HUES6 (cell line): Measurements from ENCODE around the gene SCN1B.

Source experiments
- H3K27ac ChIP-seq: 2 replicates; pipeline ENCODE4 v1.7.0; 2013; ENCODE audit warnings: low read depth, mild to moderate bottlenecking, low read length, inconsistent platforms
- H3K27me3 ChIP-seq: 2 replicates; pipeline ENCODE4 v1.6.1; 2013; ENCODE audit warnings: low read length; ENCODE audit not compliant: control insufficient read depth, insufficient read depth
- H3K36me3 ChIP-seq: 2 replicates; pipeline ENCODE4 v1.6.1; 2013; ENCODE audit warnings: low read length; ENCODE audit not compliant: control insufficient read depth, insufficient read depth
- H3K4me1 ChIP-seq: 2 replicates; pipeline ENCODE4 v1.6.1; 2013; ENCODE audit warnings: low read length; ENCODE audit not compliant: control insufficient read depth, insufficient read depth
- H3K4me3 ChIP-seq: 2 replicates; pipeline ENCODE4 v1.5.1; 2013; ENCODE audit warnings: low read depth, low read length
- H3K9ac ChIP-seq: one replicate; pipeline ENCODE4 v1.6.1; 2013; ENCODE audit warnings: mild to moderate bottlenecking, low read length
- H3K9me3 ChIP-seq: 2 replicates; pipeline ENCODE4 v1.6.1; 2013; ENCODE audit warnings: low read depth, low read length; ENCODE audit not compliant: control insufficient read depth, insufficient read depth

Gene SCN1B

DNA sequence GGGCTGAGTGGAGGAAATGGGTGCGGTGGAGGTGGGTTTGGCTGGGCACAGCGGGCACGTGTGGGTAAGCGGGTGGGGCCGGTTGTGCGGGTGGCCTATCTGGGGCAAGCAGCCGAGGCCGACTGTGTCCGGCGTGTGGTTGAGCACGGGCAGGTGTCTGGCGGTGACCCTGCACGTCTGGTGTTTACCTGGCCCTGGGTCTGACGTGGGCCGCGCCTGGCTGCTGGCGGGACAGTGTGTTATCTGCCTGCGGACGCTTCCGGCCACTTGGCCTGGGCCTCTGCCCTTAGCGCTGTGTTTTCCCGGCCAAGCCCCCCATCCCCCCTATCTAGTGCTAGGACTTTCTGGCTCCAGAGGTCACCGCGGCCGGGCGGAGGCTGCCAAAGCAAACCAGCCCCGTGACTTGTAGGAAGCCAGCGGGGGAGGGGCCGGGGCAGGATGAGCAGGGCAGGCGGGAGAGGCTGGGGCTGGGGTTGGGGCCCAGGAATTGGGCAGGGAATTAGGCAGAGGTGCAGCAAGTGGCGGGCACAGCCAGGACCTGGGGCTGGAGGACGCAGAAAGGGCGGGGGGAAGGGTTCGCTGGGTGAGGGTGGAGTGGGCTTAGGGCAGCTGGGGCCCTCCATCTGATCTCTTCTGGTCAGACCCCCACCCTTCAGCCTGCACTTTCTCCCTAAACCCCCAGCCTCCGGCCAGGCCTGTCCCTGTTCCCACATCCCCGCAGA is 10.7 kb downstream of the SCN1B start:
- H3K27ac ChIP-seq: peak overlapping the region; percentile 65; the same call in 1 of the 2 replicates
- H3K9ac ChIP-seq: peak overlapping the region; percentile 50
- H3K4me1 ChIP-seq: peaks cover 37% of the 10 kb centered on the region
- H3K9me3 ChIP-seq: no peaks in the 10 kb centered on the region
- peak overlapping the region; percentile 62 for H3K4me3 ChIP-seq
- no peaks in the 10 kb centered on the region for H3K36me3 ChIP-seq
- no peaks in the 10 kb centered on the region for H3K27me3 ChIP-seq

DNA sequence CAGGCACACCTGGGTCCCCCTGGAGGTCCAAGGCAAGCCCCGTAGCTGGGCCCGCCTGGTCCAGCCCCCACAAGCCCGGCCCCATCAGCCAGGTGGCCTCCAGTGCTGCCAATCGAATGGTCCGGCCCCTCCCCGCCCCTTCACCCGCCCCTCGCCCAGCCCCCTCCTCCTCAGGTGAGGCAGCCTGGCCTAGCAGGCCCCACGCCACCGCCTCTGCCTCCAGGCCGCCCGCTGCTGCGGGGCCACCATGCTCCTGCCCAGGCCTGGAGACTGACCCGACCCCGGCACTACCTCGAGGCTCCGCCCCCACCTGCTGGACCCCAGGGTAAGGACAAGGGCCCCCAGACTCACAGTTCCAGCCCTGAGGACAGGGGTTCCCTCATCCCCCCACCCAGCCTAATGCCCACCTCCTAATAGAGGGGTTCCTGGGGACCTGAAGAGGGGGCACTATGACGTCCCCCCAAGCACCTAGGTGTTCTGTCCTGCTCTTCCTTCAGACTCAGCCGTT is 11.3 kb downstream of the SCN1B start, which contains the start of gene HPN:
Gene HPN (plus strand): TSS at position 174 of the 508 bp plus-strand sequence. CDS start 786 bp downstream, outside the sequence.
- Histone ChIP-seq H3K27me3 (no peaks in the 10 kb centered on the region), H3K9ac (peak within 1 kb of the TSS; percentile 50), H3K9me3 (no peaks in the 10 kb centered on the region), H3K4me1 (peaks cover 37% of the 10 kb centered on the region), H3K27ac (peak within 1 kb of the TSS; percentile 65; the same call in 1 of the 2 replicates), H3K36me3 (no peaks in the 10 kb centered on the region), H3K4me3 (peak within 1 kb of the TSS; percentile 62)

DNA sequence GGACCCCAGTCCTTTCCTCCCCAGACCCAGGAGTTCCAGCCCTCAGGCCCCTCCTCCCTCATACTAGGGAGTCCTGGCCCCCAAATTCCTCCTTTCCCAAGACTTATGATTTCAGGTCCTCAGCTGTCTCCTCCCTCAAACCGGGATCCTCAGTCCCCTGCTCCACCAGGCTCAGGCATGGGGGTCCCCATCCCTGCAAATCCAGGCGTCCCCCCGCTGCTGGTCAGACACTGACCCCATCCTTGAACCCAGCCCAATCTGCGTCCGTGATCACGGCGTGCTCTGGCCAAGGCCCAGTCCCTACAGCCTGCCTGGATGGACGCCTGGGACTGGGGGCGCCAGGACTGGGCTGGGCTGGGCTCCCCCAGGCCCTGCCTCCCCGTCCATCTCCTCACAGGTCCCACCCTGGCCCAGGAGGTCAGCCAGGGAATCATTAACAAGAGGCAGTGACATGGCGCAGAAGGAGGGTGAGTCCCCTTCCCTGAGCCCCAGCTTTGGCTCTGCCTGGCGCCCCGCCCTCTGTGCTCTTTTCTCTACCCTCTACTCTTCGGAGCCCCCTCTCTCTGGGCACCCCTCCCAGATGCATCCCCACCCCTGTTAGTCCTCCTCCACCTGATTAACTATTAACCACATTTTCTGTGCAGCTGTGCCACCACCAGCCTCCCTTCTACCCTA is 11.9 kb downstream of the SCN1B start:
- H3K4me3 ChIP-seq: peak overlapping the region; percentile 58
- H3K9ac ChIP-seq: peak overlapping the region; percentile 12
- H3K27ac ChIP-seq: 0 out of 2 replicates have a peak overlapping the region, but pooled peaks have one; percentile 33
- peaks cover 37% of the 10 kb centered on the region for H3K4me1 ChIP-seq
- no peaks in the 10 kb centered on the region for H3K27me3 ChIP-seq
- no peaks in the 10 kb centered on the region for H3K36me3 ChIP-seq
- no peaks in the 10 kb centered on the region for H3K9me3 ChIP-seq

DNA sequence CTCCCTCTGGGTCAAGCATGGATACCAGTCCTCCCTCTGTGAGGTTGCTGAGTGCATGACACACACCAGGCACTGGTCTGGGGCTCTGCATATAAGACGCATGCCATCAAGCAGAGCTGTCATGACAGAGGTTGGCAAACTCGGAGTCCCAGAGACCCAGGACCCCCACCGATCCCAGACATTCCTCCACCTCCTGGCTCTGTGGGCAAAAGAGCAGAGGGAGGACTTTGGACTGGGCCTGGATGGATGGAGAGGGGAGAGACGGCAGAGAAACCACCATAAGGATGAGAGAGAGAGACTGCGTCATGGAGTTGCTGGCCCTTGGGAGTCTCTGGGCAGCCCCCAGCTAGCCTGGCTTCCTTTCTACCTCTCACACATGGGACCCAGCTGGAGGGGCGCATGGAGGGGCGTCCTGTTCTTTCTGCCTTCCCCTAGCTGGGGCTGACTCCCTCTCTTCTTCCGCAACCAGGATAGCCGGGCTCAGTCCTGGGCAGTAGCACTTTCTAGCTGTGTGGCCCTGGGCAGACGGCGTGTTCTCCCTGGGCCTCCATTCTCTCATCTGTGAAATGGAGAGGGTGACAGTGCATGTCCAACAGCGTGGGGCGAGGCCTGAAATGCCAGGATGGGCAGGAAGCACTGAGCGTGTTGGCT is 12.8 kb downstream of the SCN1B start:
- H3K9me3 ChIP-seq: no peaks in the 10 kb centered on the region
- no peak overlapping the region for H3K4me3 ChIP-seq
- H3K27me3 ChIP-seq: no peaks in the 10 kb centered on the region
- H3K27ac ChIP-seq: no peak overlapping the region
- no peaks in the 10 kb centered on the region for H3K36me3 ChIP-seq
- peaks cover 37% of the 10 kb centered on the region for H3K4me1 ChIP-seq
- no peak overlapping the region for H3K9ac ChIP-seq

DNA sequence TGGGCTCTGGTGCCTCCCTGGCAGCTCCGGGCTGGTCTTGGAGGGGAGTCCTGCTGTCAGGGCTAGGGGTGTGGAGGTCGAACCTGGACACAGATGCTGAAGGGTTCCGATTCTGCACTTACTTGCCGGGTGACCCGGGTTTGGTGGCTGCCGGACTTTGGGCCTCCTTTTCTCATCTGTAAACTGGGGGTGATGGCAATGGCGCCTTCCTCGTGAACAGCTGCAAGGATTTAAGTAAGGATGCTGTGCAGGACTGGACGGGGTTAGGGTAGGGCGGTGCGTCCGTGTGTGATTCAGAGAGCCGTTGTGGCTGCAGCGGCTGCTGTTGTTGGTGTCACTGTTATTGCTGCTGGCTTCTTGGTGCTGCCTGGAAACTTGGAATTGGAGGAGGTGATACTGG is 13.6 kb downstream of the SCN1B start:
- no peak overlapping the region for H3K9ac ChIP-seq
- peaks cover 37% of the 10 kb centered on the region for H3K4me1 ChIP-seq
- no peak overlapping the region for H3K27ac ChIP-seq
- H3K36me3 ChIP-seq: no peaks in the 10 kb centered on the region
- no peak overlapping the region for H3K4me3 ChIP-seq
- no peaks in the 10 kb centered on the region for H3K9me3 ChIP-seq
- no peaks in the 10 kb centered on the region for H3K27me3 ChIP-seq

DNA sequence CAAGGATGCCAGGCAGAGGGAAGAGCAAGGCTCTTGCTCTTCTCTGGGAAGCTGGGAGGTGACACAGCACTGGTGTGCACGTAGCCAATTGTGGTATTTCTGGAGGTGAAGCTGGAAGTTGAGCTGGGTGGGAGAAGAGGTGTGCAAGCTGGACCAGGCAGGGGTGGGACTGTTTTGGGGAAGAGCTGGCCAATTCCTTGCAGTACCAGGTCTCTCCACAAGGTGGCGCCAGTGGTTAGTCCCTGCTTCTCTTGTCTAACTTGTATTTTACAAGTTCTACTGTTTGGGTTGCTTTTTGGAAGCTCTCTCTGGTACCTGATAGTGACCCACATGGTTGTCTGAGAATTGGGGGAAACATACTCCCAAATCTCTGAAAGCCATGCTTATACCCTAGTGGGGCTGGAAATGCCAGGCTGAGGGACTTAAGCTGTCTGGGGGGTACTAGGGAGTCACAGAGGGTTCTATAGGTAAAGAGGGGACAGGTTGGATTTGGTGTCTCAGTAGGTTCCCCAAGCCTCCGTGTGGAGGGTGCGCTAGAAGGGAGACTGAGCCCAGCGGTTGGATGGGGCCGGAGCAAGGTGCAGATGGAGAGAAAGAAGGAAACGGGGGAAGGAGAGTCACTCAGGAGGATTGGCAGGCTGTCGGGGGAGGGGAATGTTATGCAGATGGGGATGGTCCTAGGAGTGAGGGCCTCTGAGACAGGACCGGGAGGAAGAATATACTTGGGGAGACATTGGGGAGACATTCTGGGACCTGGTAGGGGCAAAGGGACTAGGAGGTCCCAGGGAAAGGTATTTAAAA is 14.2 kb downstream of the SCN1B start:
- Histone ChIP-seq H3K27ac (no peak overlapping the region), H3K9me3 (no peaks in the 10 kb centered on the region), H3K27me3 (no peaks in the 10 kb centered on the region), H3K9ac (no peak overlapping the region), H3K4me1 (peaks cover 37% of the 10 kb centered on the region), H3K4me3 (no peak overlapping the region), H3K36me3 (no peaks in the 10 kb centered on the region)

DNA sequence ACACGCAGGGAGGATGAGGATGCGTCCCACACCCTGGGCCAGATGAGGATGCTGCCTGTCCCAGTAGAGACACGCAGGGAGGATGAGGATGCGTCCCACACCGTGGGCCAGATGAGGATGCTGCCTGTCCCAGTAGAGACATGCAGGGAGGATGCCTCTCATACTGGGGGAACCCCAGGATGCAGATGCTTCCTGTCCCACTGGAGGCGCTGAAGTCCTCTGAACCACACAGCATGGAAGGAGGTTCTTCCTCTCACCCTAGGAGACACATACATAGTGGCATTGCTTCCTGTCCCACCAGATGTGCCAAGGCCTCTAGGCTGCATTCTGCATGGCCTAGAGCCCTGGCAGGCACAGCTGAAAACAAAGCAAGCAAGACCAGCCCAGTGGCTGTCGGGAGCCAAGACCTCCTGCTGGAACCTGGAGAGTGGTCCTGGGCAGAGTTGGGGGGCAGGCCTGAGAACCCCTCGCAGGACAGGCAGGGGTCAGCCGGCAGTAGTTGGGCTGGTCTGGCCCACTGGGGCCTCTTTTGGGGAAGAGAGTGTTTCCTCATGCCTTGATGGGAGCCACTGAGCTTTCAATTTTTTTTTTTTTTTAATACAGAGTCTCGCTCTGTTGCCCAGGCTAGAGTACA is 15.5 kb downstream of the SCN1B start:
- Histone ChIP-seq H3K9ac (no peak overlapping the region), H3K36me3 (no peaks in the 10 kb centered on the region), H3K27ac (no peak overlapping the region), H3K9me3 (no peaks in the 10 kb centered on the region), H3K4me3 (no peak overlapping the region), H3K27me3 (no peaks in the 10 kb centered on the region), H3K4me1 (peaks cover 29% of the 10 kb centered on the region)

DNA sequence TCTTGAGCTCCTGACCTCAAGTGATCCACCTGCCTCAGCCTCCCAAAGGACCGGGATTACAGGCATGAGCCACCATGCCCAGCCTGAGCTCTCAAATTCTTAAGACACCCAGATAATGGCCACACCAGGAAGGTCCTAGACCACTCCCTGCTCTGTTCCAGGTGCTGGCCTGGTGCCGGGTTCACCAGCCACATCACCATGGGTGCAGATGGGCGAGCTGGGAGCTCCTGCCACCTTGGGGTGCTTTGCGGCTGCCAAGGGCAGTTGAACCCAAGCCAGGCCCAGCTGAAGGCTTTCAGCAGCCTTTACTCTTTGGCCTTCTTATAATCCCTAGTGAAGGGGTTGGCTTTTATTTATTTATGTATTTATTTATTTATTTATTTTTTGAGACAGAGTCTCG is 16.2 kb downstream of the SCN1B start:
- Histone ChIP-seq H3K27me3 (no peaks in the 10 kb centered on the region), H3K4me1 (peaks cover 26% of the 10 kb centered on the region), H3K4me3 (no peak overlapping the region), H3K36me3 (no peaks in the 10 kb centered on the region), H3K27ac (no peak overlapping the region), H3K9me3 (no peaks in the 10 kb centered on the region), H3K9ac (no peak overlapping the region)

DNA sequence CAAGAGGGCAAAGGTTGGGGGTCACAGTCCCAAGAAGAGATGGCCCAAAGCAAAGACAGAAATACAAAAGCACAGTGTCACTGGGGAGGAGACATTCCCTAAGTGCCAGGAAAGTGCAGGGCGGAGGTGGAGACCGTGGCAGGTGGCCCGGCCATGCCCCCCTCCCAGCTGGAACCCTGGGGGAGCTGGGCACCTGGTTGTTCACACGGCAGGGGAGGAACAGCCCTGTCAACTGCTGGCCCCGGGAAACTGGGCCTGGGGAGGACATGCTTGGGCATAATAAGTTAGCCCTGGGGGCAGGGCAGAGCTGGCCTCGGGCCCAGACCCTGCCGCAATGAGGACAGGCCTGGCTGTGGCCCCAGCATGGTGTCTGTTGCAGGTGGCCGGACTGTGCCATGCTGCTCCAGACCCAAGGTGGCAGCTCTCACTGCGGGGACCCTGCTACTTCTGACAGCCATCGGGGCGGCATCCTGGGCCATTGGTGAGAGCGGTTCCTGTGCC is 18.7 kb downstream of the SCN1B start:
- Histone ChIP-seq H3K4me3 (no peak overlapping the region), H3K9me3 (no peaks in the 10 kb centered on the region), H3K4me1 (peaks cover 12% of the 10 kb centered on the region), H3K27me3 (no peaks in the 10 kb centered on the region), H3K27ac (no peak overlapping the region), H3K9ac (no peak overlapping the region), H3K36me3 (no peaks in the 10 kb centered on the region)

DNA sequence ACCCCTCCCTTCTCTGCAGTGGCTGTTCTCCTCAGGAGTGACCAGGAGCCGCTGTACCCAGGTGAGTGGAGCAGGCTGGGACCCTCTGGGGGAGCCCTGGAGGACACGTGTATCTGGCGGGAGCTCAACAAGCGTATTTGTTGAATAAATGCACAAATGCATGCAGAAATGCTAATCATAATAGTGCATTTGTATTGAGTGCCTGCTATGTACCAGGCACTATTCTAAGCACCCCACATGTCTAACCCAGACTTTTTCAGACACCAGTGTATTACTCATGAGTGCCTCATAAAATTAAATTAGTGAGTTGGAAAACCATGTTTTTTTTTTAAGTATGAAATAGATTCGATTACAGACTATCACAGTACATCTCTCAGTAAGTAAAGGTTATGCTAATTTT is 19.2 kb downstream of the SCN1B start:
- no peak overlapping the region for H3K27ac ChIP-seq
- no peaks in the 10 kb centered on the region for H3K36me3 ChIP-seq

More for the DNA sequence above, 19.2 kb downstream of the SCN1B start:
- no peak overlapping the region for H3K4me3 ChIP-seq
- no peaks in the 10 kb centered on the region for H3K9me3 ChIP-seq
- H3K9ac ChIP-seq: no peak overlapping the region
- no peaks in the 10 kb centered on the region for H3K27me3 ChIP-seq
- peaks cover 8% of the 10 kb centered on the region; the same call in 1 of the 2 replicates for H3K4me1 ChIP-seq
